Lower leg skin (tissue), 4 donors: Measurements from ENCODE around the gene FUNDC2. TPM values are rescaled to one million over a fixed set of nuclear protein-coding genes. Genes with fewer than 3 reads are reported as not detected.

Experiments
- DNase-seq, 2 donors: peaks; one replicate each; pipeline ENCODE4 v3.0.0-alpha.2; 2019; ENCODE audit warnings: low spot score in 2 of 2
- H3K4me3 ChIP-seq: fragments of 200-600 bp; sonication (generic); 2 replicates; pipeline ENCODE4 v1.5.1; 2017; ENCODE audit warnings: mild to moderate bottlenecking, low read depth; ENCODE audit not compliant: poor library complexity, severe bottlenecking
- POLR2A ChIP-seq, 2 donors: fragments of 450-650 bp; IDR thresholded peaks; one replicate each; pipeline ENCODE4 v1.6.1; 2016 to 2017; ENCODE audit warnings: antibody characterized with exemption in 2 of 2, mild to moderate bottlenecking in 1 of 2, moderate library complexity in 1 of 2
- WGBS, 2 donors: methylation state at CpG; one replicate each; pipeline ENCODE4 v1.1.5; 2018; 5-methylcytosine and 5-hydroxymethylcytosine counted together
- intact Hi-C: fragments of 100-400 bp; cut with DNase I; formaldehyde crosslinking; loops from one replicate; pipeline ENCODE4 v1.15.0; 2023; ENCODE audit warnings: low total_unique reads
- total RNA-seq, 4 donors: library from RNA; depleted of rRNA; stranded (reverse); fragments of >200 nt; gene quantifications; one replicate each; pipeline ENCODE4 v1.1.0, GENCODE V29; 2016
- TF ChIP-seq, protein P1 (sequence below), 3 donors: fragments of 450-650 bp; IDR thresholded peaks; one replicate each; pipeline ENCODE4 v1.5.1; 2016; ENCODE audit warnings: antibody characterized with exemption in 3 of 3, mild to moderate bottlenecking in 3 of 3, moderate library complexity in 2 of 3

The FUNDC2 gene, protein sequence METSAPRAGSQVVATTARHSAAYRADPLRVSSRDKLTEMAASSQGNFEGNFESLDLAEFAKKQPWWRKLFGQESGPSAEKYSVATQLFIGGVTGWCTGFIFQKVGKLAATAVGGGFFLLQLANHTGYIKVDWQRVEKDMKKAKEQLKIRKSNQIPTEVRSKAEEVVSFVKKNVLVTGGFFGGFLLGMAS
- total RNA-seq = 10 to 100 TPM; 21.1 to 35.8 (median 27.3) TPM

DNA sequence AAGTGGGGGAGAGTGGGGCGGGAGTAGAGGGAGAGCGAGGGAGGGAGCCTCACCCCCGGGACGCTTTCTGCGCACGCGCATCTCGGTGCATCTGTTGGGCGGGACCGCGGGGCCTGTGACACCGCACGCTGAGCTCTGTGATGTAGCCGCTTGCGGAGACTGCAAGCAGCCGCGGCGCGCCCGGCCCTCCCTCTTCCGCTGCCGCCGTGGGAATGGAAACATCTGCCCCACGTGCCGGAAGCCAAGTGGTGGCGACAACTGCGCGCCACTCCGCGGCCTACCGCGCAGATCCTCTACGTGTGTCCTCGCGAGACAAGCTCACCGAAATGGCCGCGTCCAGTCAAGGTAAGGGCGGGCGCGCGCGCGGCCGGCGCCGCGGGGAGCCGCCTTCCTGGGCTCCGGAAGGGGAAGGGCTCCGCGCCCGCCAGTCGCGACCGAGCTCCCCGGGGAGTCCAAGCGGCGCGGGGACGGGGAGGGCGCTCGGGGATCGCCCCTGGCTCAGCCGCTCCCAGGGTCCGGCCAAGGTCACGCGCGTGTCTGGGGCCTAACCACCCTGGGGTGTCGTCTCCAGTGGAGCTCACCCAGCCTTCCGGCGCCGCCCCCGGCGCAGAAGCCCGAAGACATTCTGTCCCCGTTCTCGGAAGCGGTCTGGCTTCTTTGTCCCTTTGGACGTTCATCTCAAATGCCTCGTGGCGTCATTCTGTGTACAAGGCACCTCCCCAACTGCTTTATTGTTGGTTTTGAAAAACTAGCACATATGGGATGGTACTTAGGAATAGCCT is at the start of gene FUNDC2:
Gene FUNDC2, plus strand, starts transcription at position 118 of the 782 bp plus-strand sequence. Its CDS starts 95 bp downstream, at position 213.
- TF ChIP-seq, protein P1, sequence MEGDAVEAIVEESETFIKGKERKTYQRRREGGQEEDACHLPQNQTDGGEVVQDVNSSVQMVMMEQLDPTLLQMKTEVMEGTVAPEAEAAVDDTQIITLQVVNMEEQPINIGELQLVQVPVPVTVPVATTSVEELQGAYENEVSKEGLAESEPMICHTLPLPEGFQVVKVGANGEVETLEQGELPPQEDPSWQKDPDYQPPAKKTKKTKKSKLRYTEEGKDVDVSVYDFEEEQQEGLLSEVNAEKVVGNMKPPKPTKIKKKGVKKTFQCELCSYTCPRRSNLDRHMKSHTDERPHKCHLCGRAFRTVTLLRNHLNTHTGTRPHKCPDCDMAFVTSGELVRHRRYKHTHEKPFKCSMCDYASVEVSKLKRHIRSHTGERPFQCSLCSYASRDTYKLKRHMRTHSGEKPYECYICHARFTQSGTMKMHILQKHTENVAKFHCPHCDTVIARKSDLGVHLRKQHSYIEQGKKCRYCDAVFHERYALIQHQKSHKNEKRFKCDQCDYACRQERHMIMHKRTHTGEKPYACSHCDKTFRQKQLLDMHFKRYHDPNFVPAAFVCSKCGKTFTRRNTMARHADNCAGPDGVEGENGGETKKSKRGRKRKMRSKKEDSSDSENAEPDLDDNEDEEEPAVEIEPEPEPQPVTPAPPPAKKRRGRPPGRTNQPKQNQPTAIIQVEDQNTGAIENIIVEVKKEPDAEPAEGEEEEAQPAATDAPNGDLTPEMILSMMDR (IDR thresholded peaks at IDR 0.05) = no peak
- peak in 1 of 2 donors; percentile 6 for TF ChIP-seq POLR2A (IDR thresholded peaks at IDR 0.05)
- intact Hi-C loops = no loop called here
- DNase-seq = peak; percentile 91 to 98
- H3K4me3 ChIP-seq = peak within 1 kb of the TSS; percentile 45
- WGBS, 2 donors = 0 to 56% methylated on average over 18 to 50 of the region's 82 CpGs

DNA sequence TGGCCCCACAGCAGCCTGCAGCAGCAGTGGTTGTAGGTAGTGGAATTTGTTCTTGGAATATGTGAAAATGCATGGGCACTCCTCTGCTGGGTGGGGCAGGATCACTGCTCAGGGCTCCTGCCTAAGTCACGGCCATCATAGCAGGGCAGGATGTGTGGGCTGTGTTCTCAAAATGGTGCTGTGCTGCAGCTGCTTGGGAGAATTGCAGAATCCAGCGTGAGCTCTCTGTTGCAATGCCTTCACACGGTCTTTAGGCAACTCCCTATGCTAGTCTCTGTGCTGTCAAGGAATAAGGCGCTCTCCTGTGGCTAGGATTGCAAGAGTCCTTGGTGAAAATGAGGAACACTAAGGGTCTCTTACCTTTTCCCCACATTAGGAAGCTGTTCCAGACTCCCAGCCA is 47.0 kb upstream of the FUNDC2 start:
- H3K4me3 ChIP-seq = no peak overlapping the region
- no peak for TF ChIP-seq POLR2A (IDR thresholded peaks at IDR 0.05)
- TF ChIP-seq, protein P1 (IDR thresholded peaks at IDR 0.05) = no peak
- DNase-seq = no peak
- WGBS, 2 donors = 54 to 89% methylated on average over 3 to 4 of the region's 4 CpGs
- intact Hi-C loops = loop anchor here (5.0 kb wide), 1 partner anchor 78 kb away; no protein-coding TSS in a partner anchor

DNA sequence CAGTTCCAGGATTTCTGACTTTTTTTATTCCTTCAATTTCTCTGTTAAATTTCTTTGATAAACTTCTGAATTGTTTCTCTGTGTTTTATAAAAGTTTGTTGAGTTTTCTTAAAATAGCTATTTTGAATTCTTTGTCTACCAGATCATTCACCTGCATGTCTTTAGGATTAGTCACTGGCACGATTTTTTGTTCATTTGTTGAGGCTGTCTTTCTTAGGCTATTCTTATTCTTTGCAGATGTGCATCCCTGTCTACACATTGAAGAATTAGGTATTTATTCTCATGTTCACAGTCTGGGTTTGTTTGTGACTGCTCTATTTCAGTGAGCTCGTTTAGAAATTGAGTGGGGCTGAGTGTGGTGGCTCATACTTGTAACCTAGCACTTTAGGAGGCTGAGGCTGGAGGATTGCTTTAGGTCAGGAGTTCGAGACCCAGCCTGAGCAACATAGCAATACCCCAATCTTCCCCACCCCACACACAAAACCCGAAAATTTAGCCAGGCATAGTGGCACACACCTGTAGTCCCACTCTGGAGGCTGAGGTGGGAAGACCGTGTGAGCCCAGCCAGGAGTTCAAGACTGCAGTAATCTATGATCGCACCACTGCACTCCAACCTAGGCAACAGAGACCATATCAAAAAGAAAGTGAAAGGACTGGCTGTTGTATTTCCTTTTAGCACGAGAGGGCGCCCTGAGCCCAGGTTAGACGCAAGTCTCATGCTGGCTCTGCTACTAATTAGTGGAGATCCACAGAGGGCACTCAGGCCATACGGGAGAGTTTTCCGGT is 46.1 kb upstream of the FUNDC2 start:
- DNase-seq = peak; percentile 67 to 91
- 8 to 22% methylated on average over 7 to 11 of the region's 11 CpGs for WGBS, 2 donors

GRCh38 chrX:154981116-154981411 is 45.6 kb upstream of the FUNDC2 start:
- intact Hi-C loops = loop anchor here (5.0 kb wide), 1 partner anchor 76 kb away; no protein-coding TSS in a partner anchor
- no peak for DNase-seq
- TF ChIP-seq, protein P1 (IDR thresholded peaks at IDR 0.05) = no peak
- TF ChIP-seq POLR2A (IDR thresholded peaks at IDR 0.05) = no peak
- 30 to 40% methylated on average over 6 of the region's 6 CpGs for WGBS, 2 donors
- H3K4me3 ChIP-seq = no peak overlapping the region

More for the DNA sequence above, 46.1 kb upstream of the FUNDC2 start:
- no peak overlapping the region for H3K4me3 ChIP-seq
- TF ChIP-seq, protein P1 (IDR thresholded peaks at IDR 0.05) = no peak
- TF ChIP-seq POLR2A (IDR thresholded peaks at IDR 0.05) = no peak
- intact Hi-C loops = loop anchor here (5.0 kb wide), 1 partner anchor 77 kb away; no protein-coding TSS in a partner anchor

DNA sequence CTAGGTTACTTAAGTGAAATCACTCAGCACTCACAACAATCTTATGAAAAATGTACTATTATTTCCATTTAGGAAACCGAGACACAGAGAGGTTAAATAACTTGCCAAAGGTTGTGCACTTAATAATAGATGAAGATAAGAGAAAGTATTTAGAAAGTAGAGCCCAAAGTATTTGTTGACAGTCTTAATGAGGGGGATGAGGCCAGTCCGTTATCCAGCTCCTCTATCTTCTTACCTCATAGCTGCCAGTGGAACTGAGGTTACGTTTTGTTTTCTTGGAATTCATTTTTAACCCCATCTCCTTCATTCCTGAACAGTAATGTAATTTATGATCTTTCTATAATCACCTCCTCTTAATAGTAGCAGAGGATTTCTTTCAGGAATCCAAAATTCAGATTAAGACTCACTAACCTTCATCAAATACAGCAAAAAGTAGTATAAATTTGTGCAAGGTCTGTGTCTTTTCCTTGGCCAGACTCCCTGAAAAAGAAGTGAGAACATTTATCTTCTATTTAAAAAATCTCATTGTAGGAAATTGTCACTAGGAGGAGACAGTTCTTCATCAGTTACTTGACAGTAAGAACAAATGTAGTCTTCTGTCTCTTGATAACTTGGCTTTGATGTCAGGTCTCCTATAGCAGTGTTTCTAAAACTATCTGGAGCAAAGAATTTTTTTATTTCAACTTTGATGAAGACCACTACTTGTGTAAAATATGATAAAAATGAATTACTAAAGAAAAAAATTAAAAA is 39.6 kb upstream of the FUNDC2 start:
- WGBS, 2 donors = 54 to 69% methylated on average over 3 of the region's 3 CpGs
- DNase-seq = no peak
- TF ChIP-seq POLR2A (IDR thresholded peaks at IDR 0.05) = no peak
- TF ChIP-seq, protein P1 (IDR thresholded peaks at IDR 0.05) = no peak
- intact Hi-C loops = no loop called here
- H3K4me3 ChIP-seq = no peak overlapping the region
